ENCODE results near the gene CDKN2B-AS1.
A peak's percentile ranks its signal among the peaks of the same experiment; 100 is the strongest.

CDKN2B-AS1 gene

GRCh38 chr9:22010866-22011625 is 16.5 kb downstream of the CDKN2B-AS1 start:
- Mint-ChIP-seq H3K4me3 (no peak overlapping the region), H3K27ac (no peak overlapping the region), H3K9me3 (no peaks in the 10 kb centered on the region), H3K4me1 (peaks cover 18% of the 10 kb centered on the region), H3K27me3 (peaks cover 65% of the 10 kb centered on the region)
- DNase-seq, result no peak
- no peak for ATAC-seq

DNA sequence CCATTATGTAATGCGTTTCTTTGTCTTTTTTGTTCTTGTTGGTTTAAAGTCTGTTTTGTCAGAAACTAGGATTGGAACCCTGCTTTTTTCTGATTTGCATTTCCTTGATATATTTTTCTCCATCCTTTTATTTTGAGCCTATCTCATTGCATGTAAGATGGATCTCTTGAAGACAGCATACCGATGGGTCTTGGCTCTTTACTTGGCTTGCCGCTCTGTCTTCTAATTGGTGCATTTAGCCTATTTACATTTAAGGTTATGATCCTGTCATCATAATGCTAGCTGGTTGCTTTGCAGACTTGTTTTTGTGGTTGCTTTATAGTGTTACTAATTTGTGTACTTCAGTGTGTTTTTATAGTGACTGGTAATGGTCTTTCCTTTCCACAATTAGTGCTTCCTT is 27.8 kb downstream of the CDKN2B-AS1 start:
- peaks cover 8 to 15% of the 10 kb centered on the region in 2 donors for H3K9me3 Mint-ChIP-seq
- peaks cover 69% of the 10 kb centered on the region for H3K27me3 Mint-ChIP-seq
- DNase-seq (no peak), ATAC-seq (no peak)
- H3K4me1 Mint-ChIP-seq, result peaks cover 5% of the 10 kb centered on the region
- H3K27ac Mint-ChIP-seq, result no peak overlapping the region
- H3K4me3 Mint-ChIP-seq, result no peak overlapping the region

DNA sequence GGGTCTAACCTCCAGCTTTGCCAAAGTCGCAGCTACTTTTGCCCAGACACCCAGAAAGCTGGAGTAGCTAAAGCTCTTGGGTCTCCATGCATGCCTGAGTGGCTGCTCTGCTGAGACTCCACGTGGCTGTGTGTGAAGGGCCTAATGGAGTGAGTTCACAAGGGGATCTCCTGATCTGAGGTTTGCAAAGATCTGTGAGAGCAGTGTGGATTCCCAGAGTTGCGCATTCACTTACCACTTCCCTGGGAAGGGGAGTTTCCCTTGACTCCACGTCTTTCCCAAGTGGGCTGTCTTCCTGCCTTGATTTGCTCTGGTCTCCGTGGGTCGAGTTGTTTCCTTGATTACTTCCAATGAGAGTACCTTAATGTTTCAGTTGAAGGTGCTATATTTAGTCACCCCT is 32.1 kb downstream of the CDKN2B-AS1 start:
- H3K27me3 Mint-ChIP-seq, result peaks cover 40% of the 10 kb centered on the region
- H3K9me3 Mint-ChIP-seq, result peaks cover 7% of the 10 kb centered on the region in 2 donors
- H3K4me3 Mint-ChIP-seq, result no peak overlapping the region

DNA sequence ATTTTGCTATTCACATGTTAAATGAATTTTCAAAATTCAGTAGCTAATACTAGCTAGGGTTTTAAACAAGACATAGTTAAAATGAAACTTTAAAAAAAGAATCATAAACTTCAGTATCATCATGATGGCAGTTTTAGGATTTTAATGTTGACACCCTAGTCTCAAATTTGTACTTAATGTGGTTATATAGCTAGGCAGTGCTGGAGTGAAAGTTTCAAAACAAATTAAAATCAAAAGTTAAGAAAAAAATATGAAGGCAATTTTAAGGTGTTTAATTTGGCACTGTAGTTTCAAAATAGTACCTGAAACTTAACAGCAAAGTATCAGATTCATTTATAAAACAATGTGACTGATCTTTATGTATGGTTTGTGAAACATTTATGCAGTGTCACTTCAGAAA is 33.8 kb downstream of the CDKN2B-AS1 start:
- no peak overlapping the region for H3K27ac Mint-ChIP-seq
- no peak overlapping the region for H3K4me3 Mint-ChIP-seq
- H3K4me1 Mint-ChIP-seq, result no peaks in the 10 kb centered on the region
- H3K27me3 Mint-ChIP-seq, result peaks cover 31% of the 10 kb centered on the region
- peak; percentile 35 for ATAC-seq
- H3K9me3 Mint-ChIP-seq, result no peaks in the 10 kb centered on the region
- DNase-seq, result no peak

More for the DNA sequence above, 32.1 kb downstream of the CDKN2B-AS1 start:
- Mint-ChIP-seq H3K27ac (no peak overlapping the region), H3K4me1 (peaks cover 4% of the 10 kb centered on the region)
- ATAC-seq (no peak), DNase-seq (no peak)

DNA sequence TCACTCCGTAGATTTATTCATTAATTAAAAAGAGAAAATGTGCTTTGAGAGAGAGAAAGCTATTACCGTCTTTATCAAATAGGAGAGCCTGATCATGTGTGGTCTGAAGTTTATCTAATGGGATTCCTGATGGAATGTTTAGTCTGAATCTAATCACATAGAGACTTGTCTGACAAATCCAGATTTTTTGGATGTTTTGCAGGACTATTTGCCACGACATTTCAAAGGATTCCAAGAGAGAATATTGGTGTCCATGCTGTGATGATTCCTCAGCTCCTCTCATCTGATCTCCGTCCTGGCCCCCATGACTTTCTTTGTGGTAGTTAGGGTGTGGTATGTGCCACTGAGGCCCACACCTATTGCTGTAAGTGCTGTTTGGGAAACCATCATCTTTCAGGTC is 34.6 kb downstream of the CDKN2B-AS1 start:
- H3K4me3 Mint-ChIP-seq, result no peak overlapping the region
- ATAC-seq, result no peak
- no peaks in the 10 kb centered on the region for H3K4me1 Mint-ChIP-seq
- DNase-seq, result no peak
- peaks cover 23% of the 10 kb centered on the region for H3K27me3 Mint-ChIP-seq
- no peaks in the 10 kb centered on the region for H3K9me3 Mint-ChIP-seq
- H3K27ac Mint-ChIP-seq, result no peak overlapping the region

DNA sequence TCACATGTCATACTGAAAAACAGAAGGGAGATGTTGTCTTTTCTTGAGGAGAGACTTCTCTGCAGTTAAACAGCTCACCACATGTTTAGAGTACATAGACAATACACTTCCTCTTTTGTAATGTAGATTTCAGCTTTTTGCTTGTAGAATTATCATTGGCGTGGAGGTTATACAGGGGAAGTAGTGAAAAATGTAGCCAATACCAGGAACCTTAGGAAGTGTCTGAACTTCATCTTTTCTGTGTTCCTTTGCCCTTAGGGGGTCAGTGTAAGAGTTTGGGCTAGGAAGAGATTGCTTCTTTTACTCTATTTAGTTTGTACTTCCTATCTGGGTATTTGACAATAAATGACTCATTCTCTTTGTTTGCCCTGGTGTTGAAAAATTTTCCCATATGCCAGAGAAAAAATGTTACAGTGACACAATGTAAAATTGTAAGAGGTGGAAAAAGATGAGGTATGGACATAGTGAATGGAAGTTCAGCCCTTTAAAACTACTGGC is 35.6 kb downstream of the CDKN2B-AS1 start:
- no peak overlapping the region for H3K4me3 Mint-ChIP-seq
- H3K9me3 Mint-ChIP-seq, result no peaks in the 10 kb centered on the region
- no peak overlapping the region for H3K27ac Mint-ChIP-seq
- DNase-seq (no peak), ATAC-seq (no peak)
- peaks cover under 1% of the 10 kb centered on the region for H3K4me1 Mint-ChIP-seq
- H3K27me3 Mint-ChIP-seq, result peaks cover 18% of the 10 kb centered on the region

DNA sequence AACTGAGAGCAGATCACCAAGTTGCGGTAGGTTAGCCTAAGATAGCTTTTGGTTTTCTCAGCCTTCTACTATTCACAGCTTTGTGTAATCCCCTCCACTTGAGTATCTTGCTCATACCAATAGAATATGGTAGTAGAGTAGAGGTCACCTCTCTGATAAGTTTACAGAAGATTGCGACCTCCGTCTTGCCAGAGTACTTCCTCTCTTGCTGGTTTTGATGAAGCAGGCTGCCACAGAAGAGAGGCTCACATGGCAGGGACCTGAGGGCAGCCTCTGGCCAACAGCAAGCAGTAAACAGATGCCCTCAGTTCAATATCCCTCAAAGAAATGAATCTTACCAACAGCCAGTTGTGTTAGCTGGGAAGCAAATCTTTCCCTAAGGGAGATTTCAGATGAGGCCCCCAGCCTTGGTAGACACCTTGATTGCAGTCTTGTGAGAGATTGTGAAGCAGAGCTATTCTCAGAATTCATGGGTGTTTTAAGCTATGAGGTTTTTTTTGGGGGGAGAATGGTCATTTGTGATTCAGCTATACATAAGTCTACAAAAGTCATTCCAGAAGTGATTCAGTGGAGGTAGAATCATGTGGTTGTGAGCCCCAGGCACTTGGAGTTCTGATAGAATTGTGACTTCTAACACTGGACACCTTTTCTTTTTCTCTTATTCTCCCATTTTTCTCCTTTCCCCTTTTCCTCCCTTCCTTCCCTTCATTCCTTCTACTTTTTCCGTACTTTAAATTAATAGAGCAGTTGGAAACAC is 37.2 kb downstream of the CDKN2B-AS1 start:
- Mint-ChIP-seq H3K4me1 (peaks cover 11% of the 10 kb centered on the region), H3K4me3 (no peak overlapping the region), H3K9me3 (no peaks in the 10 kb centered on the region), H3K27ac (no peak overlapping the region), H3K27me3 (peaks cover 18% of the 10 kb centered on the region)
- no peak for DNase-seq
- no peak for ATAC-seq

DNA sequence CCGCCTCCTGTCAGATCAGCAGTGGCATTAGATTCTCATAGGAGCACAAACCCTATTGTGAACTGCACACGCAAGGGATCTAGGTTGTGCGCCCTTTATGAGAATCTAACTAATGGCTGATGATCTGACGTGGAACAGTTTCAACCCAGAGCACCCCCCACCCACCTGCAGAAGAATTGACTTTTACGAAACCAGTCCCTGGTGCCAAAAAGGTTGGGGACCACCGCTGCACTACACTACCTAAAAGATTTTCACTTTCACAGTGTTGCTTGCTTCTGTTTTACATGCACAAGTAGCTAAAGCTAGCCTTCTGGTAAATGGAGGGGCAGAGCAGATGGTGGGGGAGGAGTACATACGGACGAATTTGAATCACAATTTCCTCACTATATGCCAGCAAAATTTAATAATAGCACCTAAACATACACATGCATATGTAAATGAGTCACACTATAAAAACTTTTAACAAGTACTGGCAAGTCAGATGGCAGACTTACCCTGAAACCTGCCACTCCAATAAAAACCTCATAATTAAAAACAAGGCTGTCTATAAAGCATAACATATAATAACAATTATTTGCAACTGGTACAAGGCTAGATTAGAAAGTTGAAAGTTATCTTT is 38.5 kb downstream of the CDKN2B-AS1 start:
- no peak overlapping the region for H3K4me3 Mint-ChIP-seq
- no peak overlapping the region for H3K27ac Mint-ChIP-seq
- DNase-seq, result no peak
- peaks cover 20% of the 10 kb centered on the region for H3K4me1 Mint-ChIP-seq
- ATAC-seq, result no peak
- peaks cover 18% of the 10 kb centered on the region for H3K27me3 Mint-ChIP-seq
- no peaks in the 10 kb centered on the region for H3K9me3 Mint-ChIP-seq

DNA sequence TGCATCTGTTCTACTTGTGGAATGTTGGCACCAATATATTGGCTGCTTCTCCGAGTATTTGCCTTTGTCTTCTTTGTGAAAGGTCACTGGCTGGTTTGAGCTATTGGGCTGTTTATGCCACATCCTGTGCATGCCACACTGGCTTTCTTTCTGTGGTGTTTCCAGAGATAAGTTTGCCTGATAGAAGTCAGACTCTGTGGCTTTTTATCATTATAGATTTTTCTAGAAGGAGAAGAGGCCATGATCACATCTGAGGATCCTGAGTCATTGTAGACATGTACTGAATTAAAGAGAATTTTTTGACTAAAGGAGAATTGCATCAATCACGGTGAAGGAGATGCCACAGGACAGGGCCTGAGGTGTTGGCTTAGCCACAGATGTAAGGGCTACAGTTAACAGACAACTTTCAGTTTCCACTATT is 41.0 kb downstream of the CDKN2B-AS1 start:
- Mint-ChIP-seq H3K4me1 (peaks cover 24% of the 10 kb centered on the region), H3K9me3 (no peaks in the 10 kb centered on the region), H3K27ac (no peak overlapping the region), H3K27me3 (peaks cover 19% of the 10 kb centered on the region), H3K4me3 (no peak overlapping the region)
- ATAC-seq, result peak; percentile 82
- DNase-seq, result no peak

- peak overlapping the region in 1 of 2 donors; percentile 48 for H3K27ac Mint-ChIP-seq
- peaks cover 33% of the 10 kb centered on the region for H3K4me1 Mint-ChIP-seq
- DNase-seq (no peak), ATAC-seq (no peak)
- H3K4me3 Mint-ChIP-seq, result no peak overlapping the region
- H3K9me3 Mint-ChIP-seq, result no peaks in the 10 kb centered on the region
- peaks cover 29% of the 10 kb centered on the region for H3K27me3 Mint-ChIP-seq
These were observed 42.5 kb downstream of the CDKN2B-AS1 start for GRCh38 chr9:22036866-22037626.

GRCh38 chr9:22037954-22038690 is 43.5 kb downstream of the CDKN2B-AS1 start:
- DNase-seq, result no peak
- ATAC-seq, result no peak
- peaks cover 21% of the 10 kb centered on the region for H3K27me3 Mint-ChIP-seq
- no peak overlapping the region for H3K27ac Mint-ChIP-seq
- peaks cover 33% of the 10 kb centered on the region for H3K4me1 Mint-ChIP-seq
- H3K9me3 Mint-ChIP-seq, result no peaks in the 10 kb centered on the region
- no peak overlapping the region for H3K4me3 Mint-ChIP-seq

- no peak for DNase-seq
- ATAC-seq, result no peak
- no peaks in the 10 kb centered on the region for H3K9me3 Mint-ChIP-seq
- H3K4me1 Mint-ChIP-seq, result peaks cover 33% of the 10 kb centered on the region
- no peak overlapping the region for H3K27ac Mint-ChIP-seq
- peaks cover 26% of the 10 kb centered on the region for H3K27me3 Mint-ChIP-seq
- no peak overlapping the region for H3K4me3 Mint-ChIP-seq
These were observed 44.7 kb downstream of the CDKN2B-AS1 start for GRCh38 chr9:22039258-22039657.

DNA sequence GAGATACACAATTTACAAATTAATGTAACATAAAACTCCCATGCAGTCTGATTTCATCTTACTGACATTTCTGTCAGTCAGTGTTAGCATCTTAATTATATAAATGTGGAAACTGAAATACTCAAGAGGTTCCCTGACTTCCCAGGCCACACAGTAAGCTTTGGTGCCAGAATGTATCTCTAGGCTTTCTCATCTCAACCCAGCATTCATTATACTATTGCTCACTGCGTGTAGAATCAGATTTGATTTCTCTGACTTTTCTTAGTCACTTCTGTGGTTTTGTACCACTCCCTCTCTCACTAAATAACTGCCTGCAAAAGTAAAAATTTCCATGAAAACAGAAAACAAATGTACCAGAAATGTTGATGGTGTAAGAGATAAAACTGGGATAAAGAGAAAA is 46.2 kb downstream of the CDKN2B-AS1 start:
- ATAC-seq, result peak; percentile 62
- peaks cover 33% of the 10 kb centered on the region for H3K27me3 Mint-ChIP-seq
- no peak for DNase-seq

DNA sequence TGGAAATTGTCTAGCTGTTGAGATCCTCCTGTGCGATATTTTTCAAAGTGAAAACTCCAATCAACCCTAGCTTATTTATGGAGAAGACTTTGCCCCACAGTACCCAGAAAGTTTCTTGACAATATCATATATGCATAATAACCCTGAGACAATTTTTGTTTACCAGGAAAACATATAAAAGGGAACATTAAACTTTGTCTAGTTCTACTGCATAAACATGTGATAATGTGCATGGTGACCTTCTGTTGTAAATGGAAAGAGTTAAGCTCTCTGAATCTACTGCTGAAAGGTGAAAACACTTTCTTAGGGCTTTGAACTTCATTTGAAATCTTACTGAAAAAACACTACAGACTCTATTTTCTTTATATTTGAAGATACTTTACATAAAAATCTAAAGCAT is 46.8 kb downstream of the CDKN2B-AS1 start:
- peaks cover 33% of the 10 kb centered on the region for H3K4me1 Mint-ChIP-seq
- H3K27ac Mint-ChIP-seq, result no peak overlapping the region
- no peak for DNase-seq
- peaks cover 33% of the 10 kb centered on the region for H3K27me3 Mint-ChIP-seq
- H3K9me3 Mint-ChIP-seq, result no peaks in the 10 kb centered on the region
- no peak for ATAC-seq
- no peak overlapping the region for H3K4me3 Mint-ChIP-seq

More for the DNA sequence above, 46.2 kb downstream of the CDKN2B-AS1 start:
- Mint-ChIP-seq H3K9me3 (no peaks in the 10 kb centered on the region), H3K4me1 (peaks cover 33% of the 10 kb centered on the region), H3K4me3 (no peak overlapping the region), H3K27ac (no peak overlapping the region)

DNA sequence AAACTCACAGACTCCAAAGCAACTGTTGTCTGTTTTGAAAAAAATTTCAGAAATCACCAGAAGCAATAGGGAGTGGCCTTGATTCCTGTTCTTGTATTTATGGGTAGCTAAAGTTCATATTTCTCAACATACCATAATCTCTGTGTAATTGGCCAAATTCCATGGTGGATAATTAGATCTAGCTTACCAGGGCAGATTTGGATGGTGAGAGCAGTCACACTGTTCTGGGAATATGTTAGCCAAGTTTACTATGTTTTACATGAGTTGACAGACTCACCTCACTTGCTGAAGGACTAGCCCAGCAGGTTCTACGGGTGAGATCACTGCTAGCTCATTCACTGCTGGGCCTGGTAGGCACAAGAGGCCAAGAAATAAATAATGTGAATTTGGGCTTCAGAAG is 47.2 kb downstream of the CDKN2B-AS1 start:
- no peak for ATAC-seq
- Mint-ChIP-seq H3K9me3 (no peaks in the 10 kb centered on the region), H3K4me1 (peaks cover 37% of the 10 kb centered on the region), H3K27me3 (peaks cover 33% of the 10 kb centered on the region), H3K27ac (no peak overlapping the region), H3K4me3 (no peak overlapping the region)
- no peak for DNase-seq
